Measurements from ENCODE around the gene GAB1.

- TF ChIP-seq CTCF (conservative IDR thresholded peaks at IDR 0.05) (no peak), EZH2 (IDR thresholded peaks at IDR 0.05; ENCODE audit: low read depth) (no peak)
Observed at GRCh38 chr4:143313521-143313920, 23.2 kb upstream of the GAB1 start.

Measured in PC-9 (cell line).